ENCODE measurements around the gene FBXW11.

DNA sequence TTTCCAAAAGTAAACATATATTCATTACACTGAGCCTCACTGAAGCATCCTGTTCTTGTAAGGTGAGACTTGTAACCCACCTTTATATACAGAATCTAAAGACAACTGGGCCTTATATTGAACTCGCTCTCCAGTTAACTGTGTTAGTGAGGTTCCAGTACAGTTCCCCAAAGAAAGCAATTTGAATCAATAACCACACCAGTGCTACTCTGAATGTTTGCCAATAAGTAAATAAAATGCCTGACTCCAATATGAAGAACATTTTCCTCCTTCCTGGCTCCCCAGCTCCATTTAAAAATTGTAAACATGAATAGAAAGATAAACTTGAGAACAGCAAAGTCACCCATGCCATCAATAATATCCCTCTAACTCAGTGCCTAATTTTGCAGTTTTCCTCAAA, 50.1 kb downstream of the FBXW11 start:
- TF ChIP-seq, protein P1, sequence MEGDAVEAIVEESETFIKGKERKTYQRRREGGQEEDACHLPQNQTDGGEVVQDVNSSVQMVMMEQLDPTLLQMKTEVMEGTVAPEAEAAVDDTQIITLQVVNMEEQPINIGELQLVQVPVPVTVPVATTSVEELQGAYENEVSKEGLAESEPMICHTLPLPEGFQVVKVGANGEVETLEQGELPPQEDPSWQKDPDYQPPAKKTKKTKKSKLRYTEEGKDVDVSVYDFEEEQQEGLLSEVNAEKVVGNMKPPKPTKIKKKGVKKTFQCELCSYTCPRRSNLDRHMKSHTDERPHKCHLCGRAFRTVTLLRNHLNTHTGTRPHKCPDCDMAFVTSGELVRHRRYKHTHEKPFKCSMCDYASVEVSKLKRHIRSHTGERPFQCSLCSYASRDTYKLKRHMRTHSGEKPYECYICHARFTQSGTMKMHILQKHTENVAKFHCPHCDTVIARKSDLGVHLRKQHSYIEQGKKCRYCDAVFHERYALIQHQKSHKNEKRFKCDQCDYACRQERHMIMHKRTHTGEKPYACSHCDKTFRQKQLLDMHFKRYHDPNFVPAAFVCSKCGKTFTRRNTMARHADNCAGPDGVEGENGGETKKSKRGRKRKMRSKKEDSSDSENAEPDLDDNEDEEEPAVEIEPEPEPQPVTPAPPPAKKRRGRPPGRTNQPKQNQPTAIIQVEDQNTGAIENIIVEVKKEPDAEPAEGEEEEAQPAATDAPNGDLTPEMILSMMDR (IDR thresholded peaks at IDR 0.05) = no peak
- TF ChIP-seq POLR2A (IDR thresholded peaks at IDR 0.05) = no peak

All from thyroid gland (tissue), 4 donors.